T-cell (primary cell): ENCODE measurements around the gene SHC4. TPM values are rescaled to one million over a fixed set of nuclear protein-coding genes. Genes with fewer than 3 reads are reported as not detected.

Experiments used
- ATAC-seq, 4 experiments: fragments of 200-7000 bp in 3 of 4; fragments of 150-1000 bp in 1 of 4; cut with Tn5 transposase; replicated peaks in 1 of 4; 1 replicate in 3 of 4; 2 replicates in 1 of 4; pipeline ENCODE4 v1.10.0; 2021; ENCODE audit warnings: moderate library complexity in 3 of 4, mild to moderate bottlenecking in 2 of 4, moderate number of reproducible peaks in 1 of 4
- CTCF ChIA-PET, 2 donors: fragments of 300-600 bp; sonication (Branson Sonifier 250); formaldehyde crosslinking; loops; one replicate each; lab custom pipeline; 2022; ENCODE audit warnings: antibody characterized with exemption in 2 of 2; lab: Charles Lee
- POLR2A ChIA-PET, 2 donors: fragments of 300-600 bp; sonication (Branson Sonifier 250); formaldehyde crosslinking; loops; one replicate each; lab custom pipeline; 2022; ENCODE audit warnings: antibody characterized with exemption in 2 of 2; lab: Charles Lee
- DNase-seq, 35 experiments: peaks; one replicate each; pipeline versions ENCODE4 v3.0.0 to v3.0.0-alpha.2; 2013 to 2023
- H3K27ac ChIP-seq: one replicate; pipeline ENCODE4 v1.5.1; 2013; ENCODE audit warnings: low read length
- H3K27me3 ChIP-seq, 2 experiments: replicated peaks in 1 of 2; 1 replicate in 1 of 2; 2 replicates in 1 of 2; pipeline versions ENCODE4 v1.6.1 to v1.7.0; 2013; ENCODE audit warnings: low read length in 1 of 2, mixed read lengths in 1 of 2; ENCODE audit not compliant: control insufficient read depth in 2 of 2, insufficient read depth in 2 of 2; ENCODE audit errors: extremely low read depth in 1 of 2
- H3K36me3 ChIP-seq, 2 donors: 1 replicate in 1 of 2; 2 replicates in 1 of 2; pipeline versions ENCODE4 v1.6.1 to v1.7.0; 2013; ENCODE audit warnings: low read length in 1 of 2; ENCODE audit not compliant: control insufficient read depth in 2 of 2, insufficient read depth in 1 of 2; ENCODE audit errors: extremely low read depth in 1 of 2
- H3K4me1 ChIP-seq, 2 experiments: 1 replicate in 1 of 2; 2 replicates in 1 of 2; pipeline versions ENCODE4 v1.6.1 to v1.7.0; 2013; ENCODE audit warnings: low read length in 2 of 2, mixed read lengths in 1 of 2; ENCODE audit not compliant: insufficient read depth in 2 of 2, control insufficient read depth in 1 of 2; ENCODE audit errors: extremely low read depth in 1 of 2
- H3K4me3 ChIP-seq, 2 donors: 1 replicate in 1 of 2; 2 replicates in 1 of 2; pipeline versions ENCODE4 v1.5.1 to v1.7.0; 2013; ENCODE audit warnings: mild to moderate bottlenecking in 2 of 2, low read length in 1 of 2, moderate library complexity in 1 of 2; ENCODE audit not compliant: control insufficient read depth in 1 of 2; ENCODE audit errors: extremely low read depth in 1 of 2
- H3K9me3 ChIP-seq: 2 replicates; pipeline ENCODE4 v1.7.0; 2013
- H3K27ac Mint-ChIP-seq, 2 donors: one replicate each; pipeline ENCODE4 v1.8.0; 2020 to 2021; ENCODE audit warnings: mild to moderate bottlenecking in 2 of 2, mixed read lengths in 2 of 2
- H3K27me3 Mint-ChIP-seq, 2 donors: one replicate each; pipeline ENCODE4 v1.8.0; 2021 to 2022; ENCODE audit warnings: mixed read lengths in 2 of 2
- H3K36me3 Mint-ChIP-seq: one replicate; pipeline ENCODE4 v1.8.0; 2021; ENCODE audit warnings: mixed read lengths
- H3K4me1 Mint-ChIP-seq, 3 donors: one replicate each; pipeline ENCODE4 v1.8.0; 2020 to 2022; ENCODE audit warnings: mixed read lengths in 3 of 3, mild to moderate bottlenecking in 1 of 3
- H3K4me3 Mint-ChIP-seq, 3 donors: one replicate each; pipeline ENCODE4 v1.8.0; 2020 to 2022; ENCODE audit warnings: mild to moderate bottlenecking in 3 of 3, mixed read lengths in 3 of 3, moderate library complexity in 3 of 3
- H3K9me3 Mint-ChIP-seq, 3 donors: one replicate each; pipeline ENCODE4 v1.8.0; 2020 to 2022; ENCODE audit warnings: mixed read lengths in 3 of 3
- WGBS: methylation state at CpG from one replicate; pipeline ENCODE4 v1.1.5; 2013; ENCODE audit warnings: missing lambda C conversion rate; ENCODE audit not compliant: insufficient coverage; 5-methylcytosine and 5-hydroxymethylcytosine counted together
- total RNA-seq, 35 experiments: library from RNA in 6 of 35; stranded (reverse) in 6 of 35; fragments of 120-200 nt in 1 of 35; gene quantifications; one replicate each; pipeline versions ENCODE4 v1.2.1 to v1.2.4 and lab custom pipeline; 2013 to 2026

The SHC4 gene
- total RNA-seq, 5 donors from 2014 or later (not counting 1 experiment from before 2014, with no cell fraction given): 0.13 to 0.88 (median 0.19) TPM

DNA sequence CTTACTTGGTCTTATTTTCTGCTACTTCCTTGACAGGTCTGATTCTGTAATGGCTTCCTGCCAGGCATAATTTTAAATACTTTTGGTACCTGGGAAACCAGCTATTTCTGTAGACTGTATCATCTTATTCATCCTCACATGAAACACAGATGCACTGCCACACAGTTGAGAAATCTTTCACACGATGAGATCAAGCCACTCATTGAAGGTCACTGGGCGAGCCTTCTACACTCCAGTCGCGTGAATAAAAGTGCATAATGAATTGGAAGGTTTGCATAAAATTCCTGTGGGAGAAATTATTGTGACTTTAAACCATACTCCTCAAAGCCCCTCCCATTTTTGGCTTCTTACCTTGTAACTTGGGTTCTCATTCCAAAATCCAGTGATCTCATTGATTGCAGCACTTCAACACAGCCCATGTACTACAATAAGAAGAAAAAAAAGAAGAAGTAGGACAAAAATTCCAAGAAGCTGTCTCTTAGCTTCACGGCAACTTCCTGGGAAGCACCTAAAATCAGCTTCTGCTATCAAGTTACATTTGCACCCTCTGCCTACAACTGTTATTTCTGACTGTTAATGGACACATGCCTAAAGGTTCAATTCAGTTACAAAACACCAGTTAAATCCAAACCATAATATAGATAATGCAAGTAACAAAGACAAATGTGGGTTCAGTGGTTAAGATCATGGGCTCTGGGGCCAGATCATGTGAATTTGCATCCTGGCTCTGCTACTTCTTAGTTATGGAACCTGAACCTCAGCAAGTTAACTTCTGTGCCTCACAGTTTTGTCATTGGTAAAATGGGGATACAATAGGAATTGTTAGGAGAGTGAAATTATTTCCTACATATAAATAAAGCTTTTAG, 39.0 kb downstream of the SHC4 start:
- Mint-ChIP-seq H3K4me3 (no peak overlapping the region), H3K27me3 (peaks cover 20 to 30% of the 10 kb centered on the region in 2 donors), H3K27ac (no peak overlapping the region), H3K4me1 (no peaks in the 10 kb centered on the region), H3K36me3 (no peaks in the 10 kb centered on the region), H3K9me3 (no peaks in the 10 kb centered on the region)
- DNase-seq (no peak), ATAC-seq (no peak)
- Histone ChIP-seq H3K4me1 (no peaks in the 10 kb centered on the region), H3K36me3 (no peaks in the 10 kb centered on the region), H3K4me3 (no peak overlapping the region), H3K27ac (no peak overlapping the region), H3K27me3 (peaks cover 0 to 9% of the 10 kb centered on the region in 2 experiments), H3K9me3 (no peaks in the 10 kb centered on the region)
- POLR2A ChIA-PET: interaction anchor here in 1 of 2 donors (0.6 kb wide), 1 partner anchor 404 kb away, joined by 3 read pairs; no protein-coding TSS in a partner anchor
- no CpG with 5 or more reads among the region's 5 CpGs for WGBS
- CTCF ChIA-PET: interaction anchor here (0.5 to 0.6 kb wide), 2 partner anchors 62 to 1965 kb away, joined by 3 to 6 read pairs; no protein-coding TSS in a partner anchor

DNA sequence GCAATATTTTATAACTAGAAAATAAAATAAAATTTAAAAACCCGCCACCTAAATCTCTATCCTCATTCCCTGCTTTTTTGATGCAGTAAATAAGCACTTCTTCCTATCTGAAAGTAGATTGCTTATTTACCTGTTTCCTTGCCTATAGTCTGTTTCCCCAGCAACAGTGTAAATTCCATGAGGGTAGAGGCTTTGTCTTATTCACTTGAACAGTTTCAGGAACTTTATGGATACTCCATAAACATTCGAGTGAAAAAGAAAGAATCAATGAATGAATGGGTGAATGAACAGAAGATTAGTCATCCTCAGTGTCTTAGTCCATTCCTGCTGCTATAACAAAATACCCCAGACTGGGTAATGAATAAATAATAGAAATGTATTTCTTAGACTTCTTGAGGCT, 41.7 kb downstream of the SHC4 start:
- no peak overlapping the region for H3K4me3 ChIP-seq
- peaks cover 0 to 8% of the 10 kb centered on the region in 2 experiments for H3K27me3 ChIP-seq
- Mint-ChIP-seq H3K4me3 (no peak overlapping the region), H3K27ac (no peak overlapping the region), H3K36me3 (no peaks in the 10 kb centered on the region), H3K9me3 (peaks cover 0 to 4% (median 0%) of the 10 kb centered on the region in 3 donors), H3K4me1 (no peaks in the 10 kb centered on the region), H3K27me3 (peaks cover 18 to 31% of the 10 kb centered on the region in 2 donors)
- no peak overlapping the region for H3K27ac ChIP-seq
- H3K4me1 ChIP-seq: no peaks in the 10 kb centered on the region
- no CpG with 5 or more reads among the region's 2 CpGs for WGBS
- POLR2A ChIA-PET: no interaction called here
- H3K36me3 ChIP-seq: no peaks in the 10 kb centered on the region
- H3K9me3 ChIP-seq: no peaks in the 10 kb centered on the region
- DNase-seq (no peak), ATAC-seq (no peak)
- CTCF ChIA-PET: no interaction called here

DNA sequence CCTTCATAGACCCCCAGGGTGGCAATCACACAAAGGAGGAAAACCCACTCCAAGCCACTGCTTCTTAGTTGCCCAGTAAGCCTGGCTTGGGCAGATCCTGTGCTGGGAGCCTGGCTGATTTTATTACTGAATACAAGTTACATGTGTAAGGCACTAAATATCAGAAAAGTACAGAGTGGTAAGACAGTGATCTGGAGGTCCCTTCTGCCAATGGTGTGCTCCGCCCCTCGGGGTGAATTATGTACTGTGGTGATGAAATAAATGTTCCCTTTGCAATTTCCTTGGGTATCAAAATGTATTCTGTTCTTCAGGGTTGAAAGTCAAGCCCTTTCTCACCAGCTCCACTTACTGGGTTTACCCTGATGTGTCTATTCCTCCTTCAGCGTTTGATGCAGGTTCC, 47.0 kb downstream of the SHC4 start:
- no peaks in the 10 kb centered on the region for H3K9me3 ChIP-seq
- POLR2A ChIA-PET: no interaction called here
- WGBS: 80% methylated on average over 1 of the region's 3 CpGs

DNA sequence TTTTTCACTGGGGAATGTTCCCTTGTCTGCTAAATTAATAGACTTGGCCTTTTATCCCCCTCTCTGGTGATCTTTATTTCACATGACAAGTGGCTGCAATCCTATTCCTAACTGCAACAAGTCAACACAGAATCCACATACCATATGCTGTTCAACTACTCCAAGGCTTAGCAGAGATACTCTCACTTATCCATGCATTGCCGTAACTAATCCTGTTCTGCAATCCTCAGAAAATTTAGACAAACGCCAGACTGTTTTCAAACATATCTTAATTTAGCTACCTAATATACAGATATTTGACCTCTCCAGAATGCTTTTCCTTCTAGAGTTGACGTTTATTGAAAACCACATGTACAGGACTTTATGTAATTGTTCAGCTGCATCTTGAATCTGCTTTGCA, 47.9 kb downstream of the SHC4 start:
- Mint-ChIP-seq H3K36me3 (no peaks in the 10 kb centered on the region), H3K9me3 (peaks cover 0 to 4% (median 0%) of the 10 kb centered on the region in 3 donors), H3K27me3 (peaks cover 24 to 37% of the 10 kb centered on the region in 2 donors), H3K4me1 (no peaks in the 10 kb centered on the region), H3K27ac (no peak overlapping the region), H3K4me3 (no peak overlapping the region)
- 89% methylated on average over 2 of the region's 3 CpGs for WGBS
- Histone ChIP-seq H3K27me3 (peaks cover 0 to 15% of the 10 kb centered on the region in 2 experiments), H3K9me3 (no peaks in the 10 kb centered on the region), H3K4me1 (no peaks in the 10 kb centered on the region), H3K27ac (no peak overlapping the region), H3K36me3 (no peaks in the 10 kb centered on the region), H3K4me3 (no peak overlapping the region)
- DNase-seq (no peak), ATAC-seq (no peak)
- ChIA-PET POLR2A (no interaction called here), CTCF (interaction anchor here in 1 of 2 donors (0.6 kb wide), 1 partner anchor 11 kb away, joined by 4 read pairs; no protein-coding TSS in a partner anchor)

More for the DNA sequence above, 47.0 kb downstream of the SHC4 start:
- Histone ChIP-seq H3K27me3 (peaks cover 0 to 19% of the 10 kb centered on the region in 2 experiments), H3K36me3 (no peaks in the 10 kb centered on the region), H3K27ac (no peak overlapping the region), H3K4me1 (no peaks in the 10 kb centered on the region), H3K4me3 (no peak overlapping the region)
- peaks cover 0 to 4% (median 0%) of the 10 kb centered on the region in 3 donors for H3K9me3 Mint-ChIP-seq
- no peaks in the 10 kb centered on the region for H3K4me1 Mint-ChIP-seq
- ATAC-seq: no peak
- H3K27me3 Mint-ChIP-seq: peaks cover 27 to 33% of the 10 kb centered on the region in 2 donors
- no peak overlapping the region for H3K4me3 Mint-ChIP-seq
- DNase-seq: no peak
- H3K36me3 Mint-ChIP-seq: no peaks in the 10 kb centered on the region
- CTCF ChIA-PET: no interaction called here
- H3K27ac Mint-ChIP-seq: no peak overlapping the region

DNA sequence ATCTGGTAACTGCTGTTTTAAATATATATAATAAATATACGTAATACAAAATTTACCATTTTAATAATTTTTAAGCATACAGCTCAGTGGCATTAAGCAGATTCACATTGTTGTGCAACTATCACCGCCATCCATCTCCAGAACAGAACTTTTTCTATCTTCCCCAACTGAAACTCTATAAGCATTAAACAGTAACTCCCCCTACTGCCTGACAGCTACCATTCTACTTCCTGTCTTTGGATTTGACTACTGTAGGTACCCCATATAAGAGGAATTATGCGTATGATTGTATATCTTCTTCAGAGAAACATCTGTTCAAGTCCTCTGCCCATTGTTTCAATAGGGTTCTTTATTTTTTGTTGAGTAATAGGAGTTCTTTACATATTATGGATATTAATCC, 49.0 kb downstream of the SHC4 start:
- H3K9me3 Mint-ChIP-seq: peaks cover 0 to 4% (median 0%) of the 10 kb centered on the region in 3 donors
- peaks cover 0 to 12% of the 10 kb centered on the region in 2 experiments for H3K27me3 ChIP-seq
- ChIA-PET POLR2A (no interaction called here), CTCF (no interaction called here)
- H3K4me3 Mint-ChIP-seq: no peak overlapping the region
- no peak overlapping the region for H3K27ac Mint-ChIP-seq
- no peaks in the 10 kb centered on the region for H3K36me3 ChIP-seq
- H3K36me3 Mint-ChIP-seq: no peaks in the 10 kb centered on the region
- H3K4me1 ChIP-seq: no peaks in the 10 kb centered on the region
- H3K9me3 ChIP-seq: no peaks in the 10 kb centered on the region
- peaks cover 27 to 33% of the 10 kb centered on the region in 2 donors for H3K27me3 Mint-ChIP-seq
- no peaks in the 10 kb centered on the region for H3K4me1 Mint-ChIP-seq
- ATAC-seq (no peak), DNase-seq (no peak)
- no peak overlapping the region for H3K27ac ChIP-seq
- H3K4me3 ChIP-seq: no peak overlapping the region
- 100% methylated on average over 1 of the region's 3 CpGs for WGBS

DNA sequence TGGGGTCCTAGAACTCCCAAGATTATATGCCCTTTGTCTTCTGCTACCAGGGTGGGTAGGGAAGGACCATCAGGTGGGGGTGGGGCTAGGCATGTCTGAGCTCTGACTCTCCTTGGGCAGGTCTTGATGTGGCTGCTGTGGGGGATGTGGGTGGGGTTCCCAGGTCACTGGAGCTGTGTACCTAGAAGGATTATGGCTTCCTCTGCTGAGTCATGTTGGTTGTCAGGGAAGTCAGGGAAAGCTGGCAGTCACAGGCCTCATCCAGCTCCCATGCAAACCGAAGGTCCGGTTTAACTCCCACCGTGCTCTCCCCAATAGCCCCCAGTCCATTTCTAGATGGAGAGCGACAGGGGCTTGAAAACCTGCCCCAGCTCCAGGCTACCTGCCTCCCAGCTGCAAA, 50.6 kb downstream of the SHC4 start:
- Histone ChIP-seq H3K36me3 (no peaks in the 10 kb centered on the region), H3K9me3 (no peaks in the 10 kb centered on the region), H3K4me1 (no peaks in the 10 kb centered on the region), H3K27ac (no peak overlapping the region), H3K4me3 (no peak overlapping the region), H3K27me3 (peaks cover 0 to 12% of the 10 kb centered on the region in 2 experiments)
- DNase-seq: no peak
- Mint-ChIP-seq H3K9me3 (no peaks in the 10 kb centered on the region), H3K27ac (no peak overlapping the region), H3K4me1 (no peaks in the 10 kb centered on the region), H3K27me3 (peaks cover 23 to 34% of the 10 kb centered on the region in 2 donors), H3K36me3 (no peaks in the 10 kb centered on the region), H3K4me3 (no peak overlapping the region)
- ChIA-PET CTCF (interaction anchor here in 1 of 2 donors (0.6 kb wide), 1 partner anchor 48 kb away, joined by 3 read pairs; no protein-coding TSS in a partner anchor), POLR2A (no interaction called here)
- no peak for ATAC-seq
- 94% methylated on average over 4 of the region's 4 CpGs for WGBS
